GM23338 (cell line): ENCODE results near the gene FGD4. TPM values are rescaled to one million over a fixed set of nuclear protein-coding genes. Genes with fewer than 3 reads are reported as not detected.
A peak's percentile ranks its signal among the peaks of the same experiment; 100 is the strongest.

Experiments
- ATAC-seq: fragments of 200-7000 bp; cut with Tn5 transposase; 3 replicates; pipeline ENCODE4 v1.9.1; 2020
- DNase-seq: peaks from one replicate; pipeline ENCODE4 v3.0.0-alpha.2; 2015; ENCODE audit warnings: low spot score
- H2AFZ ChIP-seq: fragments of 200-600 bp; sonication (generic); 2 replicates; pipeline ENCODE4 v1.8.0; 2016; ENCODE audit warnings: antibody characterized with exemption, mild to moderate bottlenecking, moderate library complexity
- H3F3A ChIP-seq: fragments of 200-600 bp; sonication (generic); replicated peaks from 2 replicates; pipeline ENCODE4 v1.8.0; 2017; ENCODE audit warnings: antibody characterized with exemption, mixed run types, low read depth
- H3K27ac ChIP-seq: fragments of 200-600 bp; sonication (generic); 2 replicates; pipeline ENCODE4 v1.6.1; 2016; ENCODE audit warnings: low read depth
- H3K27me3 ChIP-seq: fragments of 200-600 bp; sonication (generic); 2 replicates; pipeline ENCODE4 v1.8.0; 2016; ENCODE audit warnings: mild to moderate bottlenecking, mixed run types, moderate library complexity; ENCODE audit not compliant: insufficient read depth
- H3K36me3 ChIP-seq: fragments of 200-600 bp; sonication (generic); 2 replicates; pipeline ENCODE4 v1.8.0; 2016; ENCODE audit warnings: mild to moderate bottlenecking; ENCODE audit not compliant: insufficient read depth
- H3K4me1 ChIP-seq: fragments of 200-600 bp; sonication (generic); 2 replicates; pipeline ENCODE4 v1.8.0; 2016; ENCODE audit warnings: mild to moderate bottlenecking, moderate library complexity; ENCODE audit not compliant: insufficient read depth
- H3K4me2 ChIP-seq: fragments of 200-600 bp; sonication (generic); 2 replicates; pipeline ENCODE4 v1.7.1; 2017; ENCODE audit warnings: mixed run types
- H3K4me3 ChIP-seq: fragments of 200-600 bp; sonication (generic); 2 replicates; pipeline ENCODE4 v1.6.1; 2016; ENCODE audit warnings: mixed run types
- H3K79me2 ChIP-seq: fragments of 200-600 bp; sonication (generic); replicated peaks from 2 replicates; pipeline ENCODE4 v1.8.0; 2017; ENCODE audit warnings: mild to moderate bottlenecking; ENCODE audit not compliant: insufficient read depth
- H3K9me2 ChIP-seq: fragments of 200-600 bp; sonication (generic); 2 replicates; pipeline ENCODE4 v1.8.0; 2017; ENCODE audit not compliant: insufficient read depth
- H4K20me1 ChIP-seq: fragments of 200-600 bp; sonication (generic); replicated peaks from 2 replicates; pipeline ENCODE4 v1.8.0; 2017; ENCODE audit warnings: mild to moderate bottlenecking; ENCODE audit not compliant: insufficient read depth
- H3K27ac Mint-ChIP-seq: 2 replicates; pipeline ENCODE4 v1.8.0; 2020; ENCODE audit warnings: inconsistent platforms, mild to moderate bottlenecking, moderate library complexity, mixed read lengths
- H3K27me3 Mint-ChIP-seq: 3 replicates; pipeline ENCODE4 v1.8.0; 2022; ENCODE audit warnings: low read depth, mild to moderate bottlenecking, moderate library complexity, mixed read lengths, inconsistent platforms; ENCODE audit not compliant: insufficient read depth, poor library complexity
- H3K36me3 Mint-ChIP-seq: 3 replicates; pipeline ENCODE4 v1.8.0; 2021; ENCODE audit warnings: low read depth, mild to moderate bottlenecking, inconsistent platforms, moderate library complexity, mixed read lengths
- H3K4me1 Mint-ChIP-seq: 3 replicates; pipeline ENCODE4 v1.8.0; 2020; ENCODE audit warnings: mild to moderate bottlenecking, inconsistent platforms, mixed read lengths
- H3K4me3 Mint-ChIP-seq: 3 replicates; pipeline ENCODE4 v1.8.0; 2021; ENCODE audit warnings: moderate library complexity, mild to moderate bottlenecking, inconsistent platforms, mixed read lengths
- H3K9me3 Mint-ChIP-seq: 3 replicates; pipeline ENCODE4 v1.8.0; 2020; ENCODE audit warnings: moderate library complexity, mild to moderate bottlenecking, inconsistent platforms, mixed read lengths
- CREB1 ChIP-seq: fragments of 250-450 bp; sonication (Bioruptor Pico); IDR thresholded peaks from 2 replicates; pipeline ENCODE4 v1.5.0; 2020; ENCODE audit warnings: low read depth, mild to moderate bottlenecking, moderate library complexity
- EZH2 ChIP-seq: fragments of 200-600 bp; sonication (generic); IDR thresholded peaks from one replicate; pipeline ENCODE4 v1.8.0; 2017; ENCODE audit warnings: antibody characterized with exemption, mild to moderate bottlenecking, low read depth; ENCODE audit not compliant: unreplicated experiment
- EZH2phosphoT487 ChIP-seq: fragments of 200-600 bp; sonication (generic); IDR thresholded peaks from one replicate; pipeline ENCODE4 v1.8.1; 2018; ENCODE audit warnings: antibody characterized with exemption; ENCODE audit not compliant: unreplicated experiment
- POLR2AphosphoS5 ChIP-seq: IDR thresholded peaks from 2 replicates; pipeline ENCODE4 v1.6.1; 2016; ENCODE audit warnings: antibody characterized with exemption, low read depth
- STAT1 ChIP-seq: IDR thresholded peaks from one replicate; pipeline ENCODE4 v1.6.1; 2016; ENCODE audit warnings: antibody characterized with exemption; ENCODE audit not compliant: unreplicated experiment
- polyA plus RNA-seq: library from polyadenylated mRNA; unstranded; fragments of >200 nt; fragmentation: Nextera tagmentation; extraction: Ambion mirVana; gene quantifications from 2 replicates; pipeline ENCODE4 v1.2.1, GENCODE V29; 2016
- total RNA-seq: library from RNA; depleted of rRNA; stranded (reverse); fragments of >200 nt; shearing (Covaris generic); gene quantifications from 2 replicates; pipeline ENCODE4 v1.2.3, GENCODE V29; 2014
- TF ChIP-seq, protein P1 (sequence below), 2 experiments: fragments of 200-600 bp in 1 of 2; sonication (generic) in 1 of 2; conservative IDR thresholded peaks; 2 replicates each; pipeline versions ENCODE4 v1.5.1 to v1.6.1; 2016 to 2017; ENCODE audit warnings: antibody characterized with exemption in 2 of 2, low read depth in 2 of 2, mild to moderate bottlenecking in 2 of 2, moderate library complexity in 1 of 2
- TF ChIP-seq, protein P2 (sequence below): IDR thresholded peaks from 2 replicates; pipeline ENCODE4 v1.6.1; 2016; ENCODE audit warnings: antibody characterized with exemption

Gene FGD4
- total and polyA plus RNA-seq, 2 experiments from 2014 or later = 24.3 to 54.3 TPM

DNA sequence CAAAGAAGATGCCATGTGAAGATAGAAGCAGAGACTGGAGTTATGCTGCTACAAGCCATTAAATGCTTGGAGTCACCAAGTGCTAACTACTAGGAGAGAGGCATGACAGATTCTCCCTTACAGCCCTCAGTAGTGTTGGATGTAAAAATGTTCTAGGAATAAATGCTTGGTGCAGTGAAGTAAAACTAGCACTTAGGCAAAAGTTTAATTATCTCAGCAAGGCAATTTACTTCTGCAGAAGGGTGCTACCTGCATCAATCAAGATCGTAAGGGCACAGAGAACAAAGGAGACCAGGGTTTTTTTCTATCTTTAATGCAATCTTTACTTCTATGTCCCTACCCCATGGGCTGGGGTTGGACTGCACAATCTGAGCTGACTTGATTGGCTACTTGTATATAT lies 270.2 kb downstream of the FGD4 start:
- no peak for TF ChIP-seq EZH2phosphoT487
- Histone ChIP-seq H3K79me2 (no peaks in the 10 kb centered on the region), H3K27me3 (no peaks in the 10 kb centered on the region), H2AFZ (no peak overlapping the region), H3K4me3 (no peak overlapping the region), H4K20me1 (no peaks in the 10 kb centered on the region), H3K9me2 (no peaks in the 10 kb centered on the region), H3K4me2 (no peak overlapping the region), H3F3A (no peaks in the 10 kb centered on the region; the same call in 1 of the 2 replicates), H3K27ac (no peak overlapping the region), H3K36me3 (0 out of 2 replicates have a peak, but pooled peaks cover 3% of the 10 kb centered on the region), H3K4me1 (no peaks in the 10 kb centered on the region; the same call in 1 of the 2 replicates)
- H3K36me3 Mint-ChIP-seq = peaks cover 20% of the 10 kb centered on the region
- ATAC-seq (no peak), DNase-seq (no peak)
- H3K27me3 Mint-ChIP-seq = no peaks in the 10 kb centered on the region
- H3K27ac Mint-ChIP-seq = no peak overlapping the region
- H3K4me1 Mint-ChIP-seq = peaks cover 6% of the 10 kb centered on the region; the same call in 2 of the 3 replicates
- no peak overlapping the region for H3K4me3 Mint-ChIP-seq
- H3K9me3 Mint-ChIP-seq = peaks cover 26% of the 10 kb centered on the region

DNA sequence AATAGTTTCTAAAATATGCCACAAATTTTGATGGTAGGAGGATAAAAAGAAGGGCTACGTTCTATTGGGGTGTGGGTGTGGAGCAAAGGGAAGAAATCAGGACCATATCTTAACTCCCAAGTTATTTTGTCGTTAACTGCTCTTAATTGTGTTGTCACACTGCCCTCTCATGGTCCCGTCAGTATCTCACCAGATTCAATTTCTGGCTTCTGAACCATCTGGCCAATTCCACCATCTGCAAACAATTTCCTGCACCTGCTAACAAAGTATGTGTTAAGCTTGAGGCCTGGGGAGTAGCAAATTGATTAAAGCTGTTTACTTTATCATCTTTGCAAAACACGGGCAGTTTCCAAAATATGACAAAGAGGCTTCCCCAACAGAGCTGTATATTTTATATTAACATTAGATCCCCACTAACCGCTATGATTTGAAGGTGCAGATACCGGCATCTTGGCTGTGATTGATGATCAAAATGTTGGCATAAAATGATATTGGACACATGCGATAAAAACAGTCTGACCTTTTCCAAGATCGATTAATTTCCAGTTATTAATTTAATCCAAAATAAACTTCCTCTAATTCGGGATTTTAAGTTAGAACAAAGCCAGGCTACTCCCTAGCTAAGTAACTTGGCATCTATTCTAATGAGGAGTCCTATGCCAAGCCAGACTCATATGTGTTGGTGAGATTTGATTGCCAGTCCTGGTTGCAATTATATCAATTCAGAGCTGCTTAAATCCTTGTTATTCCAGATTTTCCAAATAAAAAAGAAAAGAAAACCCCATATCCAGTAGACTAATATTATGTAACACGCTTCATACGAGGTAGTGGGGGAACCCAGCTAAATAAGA lies 272.8 kb downstream of the FGD4 start:
- H3K27me3 Mint-ChIP-seq = no peaks in the 10 kb centered on the region
- H2AFZ ChIP-seq = no peak overlapping the region
- no peak overlapping the region for H3K4me3 Mint-ChIP-seq
- H3K27ac ChIP-seq = no peak overlapping the region
- no peaks in the 10 kb centered on the region for H4K20me1 ChIP-seq
- peak; percentile 88 for ATAC-seq
- H3K4me3 ChIP-seq = no peak overlapping the region
- no peaks in the 10 kb centered on the region; the same call in 1 of the 2 replicates for H3F3A ChIP-seq
- H3K9me3 Mint-ChIP-seq = peaks cover 26% of the 10 kb centered on the region
- H3K36me3 ChIP-seq = 0 out of 2 replicates have a peak, but pooled peaks cover 3% of the 10 kb centered on the region
- peak; percentile 84 for DNase-seq
- no peak for TF ChIP-seq EZH2
- TF ChIP-seq, protein P1, sequence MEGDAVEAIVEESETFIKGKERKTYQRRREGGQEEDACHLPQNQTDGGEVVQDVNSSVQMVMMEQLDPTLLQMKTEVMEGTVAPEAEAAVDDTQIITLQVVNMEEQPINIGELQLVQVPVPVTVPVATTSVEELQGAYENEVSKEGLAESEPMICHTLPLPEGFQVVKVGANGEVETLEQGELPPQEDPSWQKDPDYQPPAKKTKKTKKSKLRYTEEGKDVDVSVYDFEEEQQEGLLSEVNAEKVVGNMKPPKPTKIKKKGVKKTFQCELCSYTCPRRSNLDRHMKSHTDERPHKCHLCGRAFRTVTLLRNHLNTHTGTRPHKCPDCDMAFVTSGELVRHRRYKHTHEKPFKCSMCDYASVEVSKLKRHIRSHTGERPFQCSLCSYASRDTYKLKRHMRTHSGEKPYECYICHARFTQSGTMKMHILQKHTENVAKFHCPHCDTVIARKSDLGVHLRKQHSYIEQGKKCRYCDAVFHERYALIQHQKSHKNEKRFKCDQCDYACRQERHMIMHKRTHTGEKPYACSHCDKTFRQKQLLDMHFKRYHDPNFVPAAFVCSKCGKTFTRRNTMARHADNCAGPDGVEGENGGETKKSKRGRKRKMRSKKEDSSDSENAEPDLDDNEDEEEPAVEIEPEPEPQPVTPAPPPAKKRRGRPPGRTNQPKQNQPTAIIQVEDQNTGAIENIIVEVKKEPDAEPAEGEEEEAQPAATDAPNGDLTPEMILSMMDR (conservative IDR thresholded peaks at IDR 0.05; ENCODE audit: low read depth in 2 of 2) = peak; percentile 74 to 87
- H3K27me3 ChIP-seq = no peaks in the 10 kb centered on the region
- H3K9me2 ChIP-seq = no peaks in the 10 kb centered on the region
- H3K36me3 Mint-ChIP-seq = peaks cover 20% of the 10 kb centered on the region
- no peak overlapping the region for H3K27ac Mint-ChIP-seq
- no peak overlapping the region for H3K4me2 ChIP-seq
- H3K4me1 Mint-ChIP-seq = peaks cover 3% of the 10 kb centered on the region; the same call in 1 of the 3 replicates
- no peaks in the 10 kb centered on the region for H3K79me2 ChIP-seq
- H3K4me1 ChIP-seq = no peaks in the 10 kb centered on the region; the same call in 1 of the 2 replicates

DNA sequence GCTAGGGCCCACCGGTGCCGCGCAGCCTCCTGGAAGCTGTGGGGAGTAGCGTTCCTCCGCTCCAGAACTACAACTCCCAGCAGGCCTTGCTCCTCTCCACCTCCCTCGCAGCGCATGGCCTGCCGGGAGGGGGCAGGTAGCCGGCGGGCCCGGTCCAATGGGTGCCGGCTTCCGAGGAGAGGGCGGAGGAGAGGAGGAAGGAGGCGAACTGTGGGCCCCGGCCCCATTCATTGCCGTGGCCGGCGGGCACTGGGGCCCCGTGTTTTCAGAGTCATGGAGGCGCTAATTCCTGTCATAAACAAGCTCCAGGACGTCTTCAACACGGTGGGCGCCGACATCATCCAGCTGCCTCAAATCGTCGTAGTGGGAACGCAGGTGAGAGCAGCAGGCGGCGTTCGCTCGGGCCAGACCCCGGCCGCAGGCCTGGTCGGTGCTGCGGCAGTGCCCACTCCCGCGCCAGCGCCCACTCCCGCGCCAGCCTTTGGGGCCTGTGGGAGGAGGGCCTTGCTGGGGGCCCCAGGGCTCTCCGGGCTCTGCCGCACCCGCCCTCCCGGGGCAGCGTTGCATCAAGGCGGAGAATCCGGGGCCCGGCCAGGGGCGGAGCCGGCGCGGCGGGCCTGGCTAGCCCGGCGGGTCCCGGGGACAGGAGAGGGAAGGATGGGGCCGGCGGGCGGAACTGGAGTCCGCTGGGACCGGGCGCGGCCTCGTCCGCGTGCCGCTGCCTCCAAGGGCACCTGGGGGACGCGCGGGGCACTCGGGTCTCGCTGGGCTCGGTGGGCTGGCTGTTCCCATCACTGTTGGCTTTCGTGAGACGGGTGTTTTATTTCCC lies 279.9 kb downstream of the FGD4 start, which contains the start of gene DNM1L:
Gene DNM1L, plus strand, starts transcription at position 211 of the 829 bp plus-strand sequence. Its CDS starts 63 bp downstream, at position 274.
- Histone ChIP-seq H3K27ac (peak within 1 kb of the TSS; percentile 95), H4K20me1 (peaks cover 18% of the 10 kb centered on the region), H3K4me1 (peaks cover 9% of the 10 kb centered on the region), H3K36me3 (peaks cover 3% of the 10 kb centered on the region; the same call in 1 of the 2 replicates), H3K9me2 (no peaks in the 10 kb centered on the region), H3F3A (peaks cover 7% of the 10 kb centered on the region; the same call in 1 of the 2 replicates), H3K4me3 (peak within 1 kb of the TSS; percentile 95), H3K27me3 (no peaks in the 10 kb centered on the region), H3K4me2 (peak within 1 kb of the TSS; percentile 85), H2AFZ (peak within 1 kb of the TSS; percentile 93), H3K79me2 (peaks cover 47% of the 10 kb centered on the region)
- Mint-ChIP-seq H3K9me3 (no peaks in the 10 kb centered on the region; the same call in 2 of the 3 replicates), H3K4me1 (peaks cover 16% of the 10 kb centered on the region), H3K4me3 (peak within 1 kb of the TSS; percentile 95), H3K27ac (peak within 1 kb of the TSS; percentile 92), H3K27me3 (peaks cover 7% of the 10 kb centered on the region), H3K36me3 (peaks cover 10% of the 10 kb centered on the region)
- ATAC-seq (peak; percentile 94), DNase-seq (peak; percentile 99)
- no peak for TF ChIP-seq EZH2
- TF ChIP-seq CREB1 (CRISPR knock-in tag) = peak; percentile 20; the same call in 1 of the 2 replicates
- TF ChIP-seq, protein P2, sequence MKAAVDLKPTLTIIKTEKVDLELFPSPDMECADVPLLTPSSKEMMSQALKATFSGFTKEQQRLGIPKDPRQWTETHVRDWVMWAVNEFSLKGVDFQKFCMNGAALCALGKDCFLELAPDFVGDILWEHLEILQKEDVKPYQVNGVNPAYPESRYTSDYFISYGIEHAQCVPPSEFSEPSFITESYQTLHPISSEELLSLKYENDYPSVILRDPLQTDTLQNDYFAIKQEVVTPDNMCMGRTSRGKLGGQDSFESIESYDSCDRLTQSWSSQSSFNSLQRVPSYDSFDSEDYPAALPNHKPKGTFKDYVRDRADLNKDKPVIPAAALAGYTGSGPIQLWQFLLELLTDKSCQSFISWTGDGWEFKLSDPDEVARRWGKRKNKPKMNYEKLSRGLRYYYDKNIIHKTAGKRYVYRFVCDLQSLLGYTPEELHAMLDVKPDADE = peak; percentile 94
- no peak for TF ChIP-seq STAT1
- peak; percentile 91 for TF ChIP-seq POLR2AphosphoS5
